PC-3 (cell line): ENCODE results near the gene OXT. TPM values are rescaled to one million over a fixed set of nuclear protein-coding genes. Genes with fewer than 3 reads are reported as not detected.
A peak's percentile ranks its signal among the peaks of the same experiment; 100 is the strongest.

ENCODE experiments used
- ATAC-seq: fragments of 200-7000 bp; cut with Tn5 transposase; 2 replicates; pipeline ENCODE4 v1.9.1; 2020; ENCODE audit warnings: mild to moderate bottlenecking, moderate library complexity
- BruUV-seq: library from RNA; stranded (reverse); fragments of 400-500 nt; replicated peaks from 2 replicates; lab custom pipeline; 2021; lab: Mats Ljungman, UMichigan
- CTCF ChIA-PET: fragments of 300-600 bp; sonication (Branson Sonifier 250); formaldehyde crosslinking; loops from one replicate; lab custom pipeline; 2022; ENCODE audit warnings: antibody characterized with exemption; lab: Charles Lee
- POLR2A ChIA-PET: fragments of 300-600 bp; sonication (Branson Sonifier 250); formaldehyde crosslinking; loops from one replicate; lab custom pipeline; 2022; ENCODE audit warnings: antibody characterized with exemption; ENCODE audit not compliant: unreplicated experiment; lab: Charles Lee
- DNase-seq: peaks from one replicate; pipeline ENCODE4 v3.0.0-alpha.2; 2015
- H2AFZ ChIP-seq: fragments of 300-600 bp; sonication (generic); 2 replicates; pipeline ENCODE4 v1.6.0; 2016; ENCODE audit warnings: antibody characterized with exemption, low read length
- H3F3A ChIP-seq: fragments of 300-600 bp; sonication (generic); one replicate; pipeline ENCODE4 v1.6.0; 2017; ENCODE audit warnings: antibody characterized with exemption, low read length, control low read depth, mild to moderate bottlenecking; ENCODE audit not compliant: unreplicated experiment
- H3K27ac ChIP-seq: fragments of 300-600 bp; sonication (generic); 2 replicates; pipeline ENCODE4 v1.5.1; 2016; ENCODE audit warnings: mild to moderate bottlenecking, low read length
- H3K27me3 ChIP-seq: fragments of 300-600 bp; sonication (generic); 2 replicates; pipeline ENCODE4 v1.6.1; 2016; ENCODE audit warnings: low read length, mixed read lengths
- H3K36me3 ChIP-seq: fragments of 300-600 bp; sonication (generic); 2 replicates; pipeline ENCODE4 v1.6.1; 2016; ENCODE audit warnings: low read depth, mixed run types, low read length, mixed read lengths
- H3K4me1 ChIP-seq: fragments of 300-600 bp; sonication (generic); 2 replicates; pipeline ENCODE4 v1.5.1; 2016; ENCODE audit warnings: low read length; ENCODE audit not compliant: insufficient read depth
- H3K4me2 ChIP-seq: fragments of 300-600 bp; sonication (generic); 2 replicates; pipeline ENCODE4 v1.6.0; 2016; ENCODE audit warnings: low read length
- H3K4me3 ChIP-seq: fragments of 300-600 bp; sonication (generic); 2 replicates; pipeline ENCODE4 v1.5.1; 2016; ENCODE audit warnings: mild to moderate bottlenecking, low read length, mixed read lengths
- H3K79me2 ChIP-seq: fragments of 300-600 bp; sonication (generic); 2 replicates; pipeline ENCODE4 v1.6.1; 2017; ENCODE audit warnings: low read length, mixed read lengths
- H3K9ac ChIP-seq: fragments of 300-600 bp; sonication (generic); 2 replicates; pipeline ENCODE4 v1.6.0; 2016; ENCODE audit warnings: mild to moderate bottlenecking, low read length
- H3K9me2 ChIP-seq: fragments of 300-600 bp; sonication (generic); replicated peaks from 2 replicates; pipeline ENCODE4 v1.6.1; 2016; ENCODE audit warnings: mixed run types, low read length, mixed read lengths
- H3K9me3 ChIP-seq: fragments of 300-600 bp; sonication (generic); 2 replicates; pipeline ENCODE4 v1.6.1; 2016; ENCODE audit warnings: low read length, mixed read lengths
- H4K20me1 ChIP-seq: fragments of 300-600 bp; sonication (generic); 2 replicates; pipeline ENCODE4 v1.6.1; 2016; ENCODE audit warnings: low read length, mixed read lengths
- EZH2 ChIP-seq: fragments of 300-600 bp; sonication (generic); IDR thresholded peaks from one replicate; pipeline ENCODE4 v1.6.1; 2017; ENCODE audit warnings: antibody characterized with exemption, mild to moderate bottlenecking, low read length; ENCODE audit not compliant: unreplicated experiment
- EZH2phosphoT487 ChIP-seq: fragments of 300-600 bp; sonication (generic); IDR thresholded peaks from 2 replicates; pipeline ENCODE4 v1.6.1; 2018; ENCODE audit warnings: mild to moderate bottlenecking, antibody characterized with exemption, low read length, borderline replicate concordance
- intact Hi-C: fragments of 100-400 bp; cut with micrococcal nuclease; formaldehyde crosslinking; loops from 2 replicates; pipeline ENCODE4 v1.9.0; 2023
- total RNA-seq: library from RNA; depleted of rRNA; stranded (reverse); fragments of >200 nt; gene quantifications from 2 replicates; pipeline ENCODE4 v1.2.3, GENCODE V29; 2014
- TF ChIP-seq, protein P1 (sequence below): fragments of 300-600 bp; sonication (generic); conservative IDR thresholded peaks from 2 replicates; pipeline ENCODE4 v1.5.1; 2017; ENCODE audit warnings: antibody characterized with exemption, low read depth, mild to moderate bottlenecking, low read length

The OXT gene
- total RNA-seq, 1 experiment from 2014 or later: not detected

DNA sequence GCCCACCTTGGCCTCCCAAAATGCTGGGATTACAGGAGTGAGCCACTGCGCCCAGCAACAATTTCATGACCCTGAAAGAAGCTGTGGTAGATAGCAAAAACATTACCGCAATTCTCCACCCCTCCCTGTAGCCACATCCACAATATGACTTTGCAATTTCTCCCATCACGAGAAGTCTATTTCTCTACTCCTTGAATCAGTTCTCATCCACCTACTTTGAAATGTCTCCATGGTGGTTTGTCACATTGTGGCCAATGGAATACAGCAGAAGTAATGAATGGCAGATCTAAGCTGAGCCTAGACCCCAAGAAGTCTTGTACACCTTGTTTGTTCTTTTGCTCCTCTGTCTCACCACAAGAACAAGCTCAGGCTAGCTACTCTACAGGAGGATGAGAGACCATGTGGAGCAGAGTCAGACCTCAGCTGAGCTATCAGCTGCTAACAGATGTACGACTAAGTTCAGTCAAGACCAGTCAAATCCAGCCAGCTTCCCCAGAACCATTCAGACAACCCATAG is 6.3 kb downstream of the OXT start:
- DNase-seq (no peak), ATAC-seq (no peak)
- H3K9me2 ChIP-seq: no peaks in the 10 kb centered on the region
- no peaks in the 10 kb centered on the region for H3K36me3 ChIP-seq
- no peak overlapping the region for H3K9ac ChIP-seq
- H3F3A ChIP-seq: no peaks in the 10 kb centered on the region
- CTCF ChIA-PET: no interaction called here
- no peak overlapping the region for H3K4me2 ChIP-seq
- TF ChIP-seq EZH2: no peak
- no peak for TF ChIP-seq EZH2phosphoT487
- TF ChIP-seq, protein P1, sequence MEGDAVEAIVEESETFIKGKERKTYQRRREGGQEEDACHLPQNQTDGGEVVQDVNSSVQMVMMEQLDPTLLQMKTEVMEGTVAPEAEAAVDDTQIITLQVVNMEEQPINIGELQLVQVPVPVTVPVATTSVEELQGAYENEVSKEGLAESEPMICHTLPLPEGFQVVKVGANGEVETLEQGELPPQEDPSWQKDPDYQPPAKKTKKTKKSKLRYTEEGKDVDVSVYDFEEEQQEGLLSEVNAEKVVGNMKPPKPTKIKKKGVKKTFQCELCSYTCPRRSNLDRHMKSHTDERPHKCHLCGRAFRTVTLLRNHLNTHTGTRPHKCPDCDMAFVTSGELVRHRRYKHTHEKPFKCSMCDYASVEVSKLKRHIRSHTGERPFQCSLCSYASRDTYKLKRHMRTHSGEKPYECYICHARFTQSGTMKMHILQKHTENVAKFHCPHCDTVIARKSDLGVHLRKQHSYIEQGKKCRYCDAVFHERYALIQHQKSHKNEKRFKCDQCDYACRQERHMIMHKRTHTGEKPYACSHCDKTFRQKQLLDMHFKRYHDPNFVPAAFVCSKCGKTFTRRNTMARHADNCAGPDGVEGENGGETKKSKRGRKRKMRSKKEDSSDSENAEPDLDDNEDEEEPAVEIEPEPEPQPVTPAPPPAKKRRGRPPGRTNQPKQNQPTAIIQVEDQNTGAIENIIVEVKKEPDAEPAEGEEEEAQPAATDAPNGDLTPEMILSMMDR: no peak
- intact Hi-C loops: no loop called here
- no peak overlapping the region for H3K4me3 ChIP-seq
- peaks cover 10% of the 10 kb centered on the region for H3K27me3 ChIP-seq
- no peak overlapping the region for H3K27ac ChIP-seq
- H2AFZ ChIP-seq: no peak overlapping the region
- no peaks in the 10 kb centered on the region for H3K4me1 ChIP-seq
- no peaks in the 10 kb centered on the region for H3K9me3 ChIP-seq
- H3K79me2 ChIP-seq: no peaks in the 10 kb centered on the region
- no peaks in the 10 kb centered on the region for H4K20me1 ChIP-seq
- POLR2A ChIA-PET: no interaction called here
- BruUV-seq: no TSS peak

GRCh38 chr20:3080939-3081388 is 9.5 kb downstream of the OXT start:
- Histone ChIP-seq H3K4me2 (no peak overlapping the region), H3K4me1 (no peaks in the 10 kb centered on the region), H3K4me3 (no peak overlapping the region), H3F3A (no peaks in the 10 kb centered on the region), H4K20me1 (no peaks in the 10 kb centered on the region), H3K36me3 (no peaks in the 10 kb centered on the region), H3K79me2 (no peaks in the 10 kb centered on the region), H3K27ac (no peak overlapping the region), H2AFZ (no peak overlapping the region), H3K9me2 (no peaks in the 10 kb centered on the region), H3K9me3 (no peaks in the 10 kb centered on the region), H3K27me3 (peaks cover 20% of the 10 kb centered on the region), H3K9ac (no peak overlapping the region)
- TF ChIP-seq EZH2phosphoT487 (no peak), EZH2 (no peak)
- TF ChIP-seq, protein P1: no peak
- CTCF ChIA-PET: no interaction called here
- POLR2A ChIA-PET: interaction anchor here (0.6 kb wide), 1 partner anchor 28 kb away, joined by 6 read pairs; no protein-coding TSS in a partner anchor
- intact Hi-C loops: no loop called here
- DNase-seq: no peak
- ATAC-seq: peak; percentile 55
- no TSS peak for BruUV-seq

DNA sequence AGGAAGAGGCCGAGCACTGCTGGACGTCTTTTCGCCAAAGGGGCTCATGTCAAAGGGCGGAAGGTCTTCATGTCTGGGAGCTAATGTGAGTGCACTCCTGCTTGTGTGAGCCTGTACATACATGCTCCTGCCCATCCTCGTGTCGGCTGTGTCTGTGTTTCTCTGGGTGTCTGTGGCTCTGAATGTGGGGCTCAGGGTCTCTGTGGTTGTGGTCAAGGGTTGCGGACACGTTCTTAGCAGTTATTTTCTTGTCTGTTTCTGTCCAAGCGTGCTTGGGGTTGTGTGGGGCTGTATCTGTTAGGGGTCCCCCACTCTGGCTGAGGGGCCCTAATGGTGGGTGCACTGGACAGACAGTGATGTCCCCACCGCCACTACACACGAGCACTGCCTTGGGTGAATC is 10.2 kb downstream of the OXT start:
- DNase-seq (no peak), ATAC-seq (no peak)
- Histone ChIP-seq H3K4me3 (no peak overlapping the region), H4K20me1 (no peaks in the 10 kb centered on the region), H3K9ac (no peak overlapping the region), H3K36me3 (no peaks in the 10 kb centered on the region), H3K9me3 (no peaks in the 10 kb centered on the region), H3K27ac (no peak overlapping the region), H3K4me2 (no peak overlapping the region), H3F3A (no peaks in the 10 kb centered on the region), H3K79me2 (no peaks in the 10 kb centered on the region), H3K9me2 (no peaks in the 10 kb centered on the region), H3K4me1 (no peaks in the 10 kb centered on the region), H2AFZ (no peak overlapping the region), H3K27me3 (peaks cover 20% of the 10 kb centered on the region)
- BruUV-seq: no TSS peak
- ChIA-PET CTCF (no interaction called here), POLR2A (no interaction called here)
- TF ChIP-seq EZH2: no peak
- no peak for TF ChIP-seq EZH2phosphoT487
- intact Hi-C loops: no loop called here
